GM21390 (cell line): Measurements from ENCODE around the gene SPRY4.
"Not testable (repeated sequence)": the region's sequence is repeated elsewhere in the genome, so short reads cannot be mapped to it uniquely, and the experiment has no call there.

Source experiments
- ATAC-seq: cut with Tn5 transposase; IDR thresholded peaks from one replicate; pipeline ENCODE4 v1.9.1; 2021; ENCODE audit not compliant: unreplicated experiment

Gene SPRY4

DNA sequence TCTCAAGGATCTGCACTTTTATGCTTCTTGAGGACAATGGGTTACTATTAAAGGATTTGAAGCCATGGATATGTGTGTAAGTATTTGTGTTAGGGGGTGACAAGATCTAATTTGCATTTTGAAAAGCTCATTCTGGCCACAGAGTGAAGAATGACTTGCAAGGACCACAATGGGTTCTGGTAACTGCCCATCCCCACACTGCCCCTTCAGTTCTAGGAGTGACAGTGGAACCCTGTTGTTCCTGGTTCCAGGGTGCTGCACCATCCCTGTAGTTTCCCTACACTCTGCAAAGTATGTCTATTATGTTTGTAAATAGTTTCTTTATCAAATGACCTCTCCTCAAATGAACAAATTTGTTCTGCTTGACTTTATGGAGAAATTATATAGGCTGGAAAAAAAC is 9.7 kb upstream of the SPRY4 start:
- no peak for ATAC-seq

DNA sequence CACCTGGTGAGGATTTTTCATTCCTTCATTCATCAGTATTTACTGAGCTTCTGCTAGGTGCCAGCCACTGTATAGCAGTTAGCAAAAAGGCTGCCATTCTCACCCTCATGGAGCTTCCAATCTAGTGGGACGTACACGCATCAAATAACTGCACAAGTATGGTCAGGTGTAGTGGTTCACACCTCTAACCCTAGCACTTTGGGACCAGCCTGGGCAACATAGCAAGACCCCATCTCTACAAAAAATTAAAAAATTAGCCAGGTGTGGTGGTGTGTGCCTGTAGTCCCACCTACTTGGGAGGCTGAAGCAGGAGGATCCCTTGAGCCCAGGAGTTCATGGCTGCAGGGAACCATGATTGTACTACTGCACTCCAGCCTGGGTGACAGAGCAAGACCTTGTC is 8.9 kb upstream of the SPRY4 start:
- not testable (repeated sequence) for ATAC-seq

DNA sequence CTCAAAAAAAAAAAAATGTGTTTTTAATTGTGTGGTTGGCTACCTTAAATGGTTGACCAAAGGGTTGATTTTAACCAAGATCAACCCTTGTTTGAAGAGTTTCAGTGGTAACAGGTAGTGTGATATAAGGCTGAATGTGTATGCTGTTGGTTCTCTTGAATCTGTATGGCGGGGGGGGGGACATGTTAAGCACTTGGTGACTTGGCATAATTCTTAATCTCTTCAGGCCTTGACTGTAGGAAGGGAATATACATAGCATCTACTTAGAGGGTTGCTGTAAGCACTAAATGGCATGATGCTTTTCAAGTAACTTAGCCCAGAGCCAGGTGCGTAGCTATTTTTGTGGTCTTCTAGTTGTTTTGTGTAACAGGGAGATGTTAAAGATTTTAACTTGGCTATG is 5.6 kb upstream of the SPRY4 start:
- ATAC-seq, result no peak

DNA sequence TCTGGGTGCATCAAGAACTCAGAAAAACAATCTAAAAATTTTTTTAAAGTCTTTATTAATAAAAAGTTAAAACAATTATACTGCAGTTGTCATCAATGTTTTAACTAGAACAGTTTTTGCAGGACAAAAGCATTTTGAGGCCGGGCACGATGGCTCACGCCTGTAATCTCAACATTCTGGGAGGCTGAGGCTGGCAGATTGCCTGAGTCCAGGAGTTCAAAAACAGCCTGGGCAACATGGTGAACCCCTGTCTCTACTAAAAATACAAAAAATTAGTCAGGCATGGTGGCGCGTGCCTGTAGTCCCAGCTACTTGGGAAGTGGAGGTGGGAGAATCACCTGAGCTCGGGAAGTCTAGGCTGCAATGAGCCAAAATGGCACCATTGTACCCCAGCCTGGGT is 5.2 kb upstream of the SPRY4 start:
- ATAC-seq, result no peak

DNA sequence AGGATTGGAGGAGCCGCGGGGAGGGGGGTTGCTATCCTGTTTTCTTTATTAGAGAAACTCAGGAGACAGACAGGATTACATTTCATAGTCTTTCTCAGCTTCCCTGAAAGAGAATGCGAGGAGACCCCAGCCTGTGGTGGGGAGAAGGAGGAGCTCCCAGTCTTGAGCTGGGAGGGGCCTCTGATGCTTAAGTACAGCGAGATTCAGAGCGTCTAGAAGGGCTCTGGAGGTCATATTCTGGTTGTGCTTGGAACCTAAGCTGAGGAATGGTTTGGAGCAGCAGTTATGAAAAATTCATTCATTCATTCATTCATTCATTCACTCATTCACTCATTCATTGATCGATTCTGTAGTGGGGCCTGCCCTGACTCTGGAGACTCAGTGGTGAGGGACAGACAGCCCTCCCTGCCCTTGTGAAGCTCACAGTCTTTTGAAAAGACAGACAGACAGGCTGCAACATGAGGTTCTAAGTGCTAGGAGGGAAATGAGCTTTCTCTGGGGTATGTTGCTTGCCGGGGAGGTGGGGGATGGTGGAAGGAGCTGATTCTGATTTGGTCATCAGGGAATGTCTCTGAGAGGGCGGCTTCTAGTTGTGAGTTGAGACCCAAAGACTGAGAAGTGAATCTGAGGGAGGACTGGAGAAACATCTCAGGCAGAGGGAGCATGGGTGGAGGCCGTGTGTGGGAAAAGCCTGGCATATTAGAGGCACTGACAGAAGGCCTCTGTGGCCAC is 2.5 kb upstream of the SPRY4 start:
- no peak for ATAC-seq

DNA sequence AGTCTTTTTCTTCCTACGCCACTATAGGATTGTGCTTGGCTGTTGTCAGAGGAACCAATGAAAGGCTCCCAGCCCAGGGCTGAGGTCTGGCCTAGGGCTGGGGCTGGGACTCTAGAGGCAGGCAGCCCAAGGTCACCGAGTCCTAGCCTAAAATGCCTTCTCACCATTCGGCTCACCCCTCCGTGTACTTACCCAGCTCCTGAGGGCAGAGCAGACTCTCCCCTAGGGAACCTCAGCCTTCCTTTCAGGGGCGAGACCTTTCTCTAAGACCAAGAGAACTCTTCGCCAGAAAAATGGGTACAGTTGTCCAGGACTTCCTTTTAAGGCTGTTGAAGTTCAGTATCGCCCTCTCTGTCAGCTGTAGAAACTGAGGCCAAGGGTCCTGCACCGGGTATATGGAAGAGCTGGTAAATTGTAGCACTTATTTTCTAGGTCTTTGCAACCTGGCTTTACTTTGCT is 1.7 kb upstream of the SPRY4 start:
- no peak for ATAC-seq

DNA sequence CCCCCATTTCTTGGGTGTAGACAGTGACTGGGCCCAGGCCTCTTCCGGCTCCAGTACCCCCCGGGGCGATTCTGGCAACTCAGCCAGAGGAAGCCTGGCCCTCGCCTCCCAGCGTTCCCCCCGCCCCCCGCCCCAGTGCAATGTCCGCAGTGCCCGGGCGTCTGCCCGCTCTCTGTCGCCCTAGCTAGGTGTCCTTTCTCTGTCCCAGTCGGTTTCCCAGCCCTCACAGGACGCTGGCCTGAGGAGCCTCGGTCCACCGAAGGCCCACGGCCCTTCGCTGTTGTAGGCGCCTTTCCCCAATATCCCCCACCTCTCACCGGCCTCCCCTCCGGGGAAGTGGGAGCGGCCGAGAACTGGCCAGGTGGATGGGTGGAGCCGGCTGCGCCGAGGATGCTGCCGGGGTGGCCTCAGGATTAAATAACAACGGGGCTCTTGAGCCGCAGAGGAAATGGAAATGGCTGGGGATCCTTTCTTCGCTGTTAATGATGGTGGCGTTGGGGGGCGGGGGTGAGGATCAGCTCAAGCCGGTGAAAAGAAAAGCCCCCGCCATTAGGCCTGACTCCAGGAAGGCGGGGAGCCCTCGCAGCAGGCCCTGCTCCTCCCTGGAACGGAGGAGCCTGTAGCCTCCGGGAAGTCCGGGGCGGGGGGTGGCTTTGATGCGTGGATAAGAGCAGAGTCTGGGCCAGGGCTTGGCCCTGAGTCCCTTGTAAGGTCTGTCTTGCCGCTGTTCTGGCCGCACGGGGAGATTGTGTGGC is 1.1 kb upstream of the SPRY4 start:
- no peak for ATAC-seq

DNA sequence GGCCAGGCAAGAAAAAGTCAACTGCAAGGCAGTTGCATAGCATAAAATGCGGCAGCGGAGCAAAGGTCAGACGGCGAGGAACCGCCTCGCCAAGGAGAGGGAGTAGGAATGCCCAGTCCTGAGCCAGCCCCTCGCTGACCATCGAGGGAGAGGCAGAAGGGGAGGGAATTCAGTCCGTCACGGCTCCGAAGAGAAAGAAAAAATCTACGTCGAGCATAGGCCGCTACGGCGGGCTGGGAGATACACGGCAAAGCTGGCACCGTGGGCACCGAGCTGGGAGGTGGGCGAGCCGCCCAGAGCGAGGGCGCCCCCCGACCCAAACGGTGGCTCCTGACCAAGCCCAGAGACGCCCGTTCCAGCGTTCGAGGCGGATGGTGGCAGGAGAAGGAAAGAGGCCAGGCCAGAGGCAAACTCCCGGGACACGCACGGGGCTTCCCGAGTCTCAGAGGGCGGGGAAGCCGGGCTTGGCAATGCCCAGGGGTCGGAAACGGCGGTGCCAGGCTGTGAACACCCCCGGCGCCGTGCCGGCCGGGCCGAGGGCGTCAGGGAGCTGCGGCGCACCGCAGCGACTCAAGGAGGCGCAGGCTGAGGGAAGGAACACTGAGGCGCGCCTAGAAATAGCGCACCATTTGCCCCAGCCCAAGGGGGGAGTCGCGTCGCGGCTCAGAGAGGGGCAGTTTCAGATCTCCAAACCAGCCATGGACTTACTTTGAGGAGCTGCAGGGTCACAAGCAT is 518 bp downstream of the SPRY4 start:
- ATAC-seq, result peak; percentile 46

DNA sequence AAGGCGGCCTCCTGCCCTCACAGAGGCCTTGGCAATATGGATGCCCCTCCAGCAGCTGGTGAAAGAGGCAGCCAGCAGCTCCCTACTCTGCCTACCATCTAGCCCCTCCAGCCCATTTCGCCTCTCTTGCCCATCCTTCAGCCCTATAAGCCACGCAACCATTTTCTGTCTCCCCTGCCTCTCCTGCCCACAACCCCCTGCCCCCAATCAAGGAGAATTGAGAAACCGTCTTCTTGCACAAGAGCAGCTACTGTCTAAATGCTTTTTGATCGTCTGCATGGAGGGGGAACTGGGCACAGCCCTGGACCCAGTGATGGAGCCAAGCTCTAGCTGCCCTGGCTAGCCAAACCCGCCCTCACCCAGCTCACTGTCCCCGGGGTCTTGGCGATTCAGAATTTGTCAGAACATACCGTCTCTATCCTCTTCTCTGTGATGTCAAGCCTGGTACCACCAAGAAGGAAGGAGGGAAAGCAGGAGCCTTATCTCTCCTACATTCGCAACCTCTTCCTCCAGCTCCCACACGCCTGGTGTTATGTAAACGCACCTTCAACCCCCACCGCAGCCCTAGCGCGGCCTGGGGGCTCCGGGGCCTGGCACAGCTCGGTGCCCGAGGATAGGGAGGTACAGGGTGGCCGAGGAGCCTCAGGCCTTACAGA is 1.2 kb downstream of the SPRY4 start:
- ATAC-seq, result no peak

DNA sequence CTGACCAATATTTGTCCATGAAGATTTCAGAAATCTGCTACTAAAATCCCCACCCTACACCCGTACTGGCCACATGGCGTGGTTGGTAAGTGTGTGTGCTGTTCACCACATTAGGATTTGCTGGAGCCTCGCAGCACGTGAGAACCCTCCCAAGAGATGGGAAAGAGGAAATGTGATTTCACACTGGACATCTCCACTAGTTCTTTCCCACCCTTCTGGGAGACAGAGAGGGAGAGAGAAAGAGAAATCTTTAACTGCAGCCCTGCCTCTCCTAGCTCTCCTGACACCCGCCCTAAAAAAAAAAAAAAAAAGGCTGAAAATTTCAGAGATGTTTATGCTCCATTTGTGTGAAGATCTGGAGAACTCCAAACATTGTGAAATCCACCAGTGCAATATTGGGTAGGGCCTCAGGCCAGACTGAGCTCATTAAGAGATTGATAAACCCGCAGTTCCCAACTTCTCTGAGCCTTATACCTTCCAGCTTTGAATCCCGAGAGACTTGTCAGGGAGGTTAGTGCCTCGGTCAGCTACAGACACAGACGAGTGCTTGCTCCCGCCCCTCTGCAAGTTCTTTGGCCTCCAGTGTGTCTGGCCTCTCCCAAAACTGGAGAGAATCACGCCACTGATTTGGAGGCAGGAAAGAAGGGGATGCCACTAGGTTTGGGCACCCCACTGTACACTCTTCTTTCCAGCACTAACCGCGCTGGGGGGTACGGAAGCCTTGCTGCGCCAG is 1.9 kb downstream of the SPRY4 start:
- ATAC-seq, result no peak

DNA sequence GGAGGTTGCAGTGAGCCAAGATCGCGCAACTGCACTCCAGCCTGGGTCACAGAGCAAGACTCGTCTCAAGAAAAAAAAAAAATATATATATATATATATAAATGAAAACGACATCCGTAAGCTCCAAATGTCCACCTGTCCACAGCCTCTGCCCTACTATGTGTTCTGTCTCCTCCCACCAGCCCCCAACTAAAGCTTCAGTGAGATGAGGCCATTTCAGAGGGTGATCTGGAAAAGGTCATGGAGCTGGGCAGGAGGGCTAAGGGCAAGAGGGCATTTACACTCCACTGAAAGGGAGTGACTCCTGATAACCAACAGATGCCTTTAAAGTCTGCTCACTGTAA is 2.4 kb downstream of the SPRY4 start:
- ATAC-seq, result no peak

DNA sequence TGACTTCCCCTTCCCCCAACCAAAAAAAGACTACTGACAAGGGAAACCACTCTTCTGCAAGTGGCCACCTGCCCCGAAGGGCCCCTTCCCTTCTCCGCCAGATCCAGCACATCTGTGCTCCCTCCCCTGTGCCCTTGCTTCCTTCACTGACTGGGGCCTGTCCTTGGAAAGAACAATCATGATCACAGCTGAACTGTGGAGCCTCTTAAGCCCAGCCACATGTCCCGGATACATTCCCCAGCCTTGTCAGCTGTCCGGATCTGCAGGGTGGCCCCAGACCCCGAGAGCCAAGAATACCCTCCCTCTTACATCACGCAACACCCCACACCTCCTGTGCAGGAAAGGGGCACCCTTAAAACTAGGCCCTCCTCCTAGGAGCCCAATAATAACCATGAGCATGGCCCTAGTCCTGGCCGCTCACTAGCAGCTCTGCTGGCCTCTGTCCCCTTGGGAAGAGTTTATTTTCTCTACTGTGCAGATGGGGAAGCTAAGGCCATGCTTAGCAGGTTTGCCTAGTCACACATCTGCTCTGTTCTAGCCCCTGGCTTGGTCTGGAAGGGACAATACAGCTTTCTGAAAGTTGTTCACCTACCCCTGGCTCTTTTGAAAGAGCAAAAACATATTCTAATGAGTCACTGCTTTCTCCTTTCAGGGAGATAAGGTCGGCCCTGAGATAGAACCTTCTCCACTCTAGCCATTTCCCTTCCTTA is 3.8 kb downstream of the SPRY4 start:
- ATAC-seq, result no peak

DNA sequence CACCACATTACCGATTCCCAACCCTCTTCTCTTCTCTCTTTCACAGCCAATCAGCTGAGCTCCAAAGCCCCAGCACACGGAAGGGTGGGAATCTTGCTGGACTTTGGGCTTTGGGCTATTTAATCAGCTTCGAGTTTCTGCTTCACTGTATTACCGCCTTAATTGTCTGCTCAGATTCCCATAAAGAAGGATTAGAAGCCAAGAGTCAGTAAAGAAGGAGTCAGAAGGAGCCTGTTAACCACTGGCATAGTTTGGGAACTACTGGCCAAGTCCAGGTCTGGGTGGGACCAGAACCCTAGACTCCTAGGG is 4.4 kb downstream of the SPRY4 start:
- ATAC-seq, result no peak

DNA sequence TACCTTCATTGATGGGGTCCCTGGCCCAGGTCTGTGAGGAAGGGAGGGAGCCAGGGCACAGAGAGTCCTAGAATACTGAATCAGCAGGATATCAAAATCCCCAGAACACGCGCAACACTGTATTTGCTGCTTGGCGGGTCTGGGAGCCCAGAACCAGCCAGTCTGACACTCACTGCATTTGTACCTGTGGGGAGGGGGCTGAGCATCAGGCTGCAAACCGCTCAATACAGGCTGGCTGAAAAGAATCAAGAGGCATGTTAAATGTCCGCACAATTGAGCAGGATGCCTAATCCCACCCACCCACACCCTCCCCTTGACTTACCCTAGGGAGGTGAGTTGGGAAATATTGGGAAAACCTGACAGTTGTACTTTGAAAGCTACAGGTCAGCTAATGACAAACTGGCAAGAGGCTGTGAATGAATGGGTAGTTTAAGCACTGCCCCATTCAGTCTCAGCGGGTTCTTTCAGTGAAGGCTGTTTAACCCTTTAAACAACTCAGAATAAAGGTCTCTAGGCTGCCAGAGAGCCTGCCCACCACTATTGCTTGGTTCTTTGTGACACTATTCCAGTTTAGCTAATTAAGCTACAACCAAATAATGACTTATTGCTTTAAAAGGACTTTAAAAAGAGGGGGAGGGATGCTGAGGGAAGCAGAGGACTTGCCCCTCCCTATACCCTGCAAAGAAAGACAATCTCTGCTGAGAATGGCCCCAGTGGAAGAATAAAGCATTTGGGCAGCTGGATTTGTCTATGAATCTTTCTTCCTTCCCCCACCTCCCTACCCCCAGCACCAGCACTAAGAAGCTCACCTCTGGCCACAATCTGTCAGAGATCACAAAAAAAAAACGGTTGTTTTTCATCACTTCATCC is 5.0 kb downstream of the SPRY4 start:
- no peak for ATAC-seq

DNA sequence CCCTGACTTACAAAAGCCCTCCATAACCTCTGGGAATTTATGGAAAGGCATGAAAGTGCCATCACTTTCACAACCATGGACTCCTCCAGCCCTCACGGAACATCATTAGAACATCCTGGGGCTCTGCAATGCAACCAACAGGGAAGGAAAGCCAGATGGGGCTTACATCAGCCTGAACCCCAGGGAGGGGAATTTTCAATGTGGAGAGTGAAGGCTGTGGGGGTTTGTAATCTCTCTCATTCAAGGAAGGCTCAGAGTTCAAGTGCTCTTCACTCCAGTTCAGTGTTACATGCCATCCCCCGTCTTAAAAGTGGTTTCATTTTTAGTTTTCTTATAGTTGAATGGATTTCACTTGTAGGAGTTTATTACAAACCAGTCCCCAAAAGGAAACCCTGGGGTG is 5.7 kb downstream of the SPRY4 start:
- ATAC-seq, result no peak

DNA sequence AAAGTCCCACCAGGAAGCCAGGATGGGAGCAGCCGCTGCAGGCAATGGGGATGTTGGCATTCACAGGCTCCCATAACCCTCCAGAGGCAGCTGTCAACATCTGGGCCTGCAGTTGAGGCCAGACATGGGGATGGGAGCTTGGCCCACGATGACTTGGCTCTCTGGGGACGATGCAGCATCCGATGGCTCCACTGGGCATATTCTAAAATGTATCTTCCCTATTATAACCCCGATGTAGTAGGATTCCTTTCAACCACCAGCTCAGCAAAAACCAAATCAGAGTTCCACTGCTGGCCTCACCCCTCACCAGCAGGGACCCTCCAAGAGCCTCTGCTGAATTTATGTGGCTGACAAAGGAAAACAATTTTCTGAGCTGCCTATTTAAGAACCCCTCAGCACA is 7.1 kb downstream of the SPRY4 start:
- no peak for ATAC-seq

DNA sequence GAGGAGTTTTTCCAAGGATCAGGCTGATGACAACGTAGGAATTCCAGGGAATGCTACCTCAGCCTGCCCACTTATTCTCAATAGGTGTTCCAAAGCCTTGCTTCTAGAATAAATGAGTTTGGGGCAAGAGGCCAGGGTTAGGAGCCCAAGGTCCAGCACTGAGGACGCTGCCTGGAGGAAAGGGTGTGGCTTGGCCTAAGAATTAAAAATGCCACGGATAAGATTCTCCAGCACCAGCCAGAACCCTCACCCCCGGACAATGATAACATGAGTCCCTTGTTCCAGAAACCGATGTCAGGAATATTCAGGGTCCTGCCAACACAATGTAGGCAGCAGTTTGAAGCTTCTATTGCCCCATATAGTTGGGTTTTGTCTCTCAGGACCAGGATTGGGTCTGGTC is 7.6 kb downstream of the SPRY4 start:
- ATAC-seq, result no peak

DNA sequence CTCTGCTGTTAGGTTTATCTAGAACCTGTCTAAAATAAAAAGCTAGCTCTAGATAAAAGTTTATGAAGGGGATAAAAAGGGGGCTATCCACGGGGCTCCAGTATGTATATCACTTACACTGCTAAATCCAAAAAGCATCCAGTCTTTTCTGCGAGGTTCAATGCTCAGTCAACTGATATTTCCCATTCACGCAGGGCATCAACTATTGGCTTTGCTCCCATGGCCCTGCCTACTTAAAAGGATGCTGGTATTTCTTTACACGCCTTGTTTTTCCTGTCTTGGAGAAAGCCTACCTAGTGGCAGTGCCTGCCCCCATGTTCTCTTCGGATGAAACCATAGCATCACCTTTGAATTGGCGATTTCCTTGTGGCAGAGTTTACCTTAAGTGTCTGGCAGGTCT is 8.1 kb downstream of the SPRY4 start:
- ATAC-seq, result no peak

DNA sequence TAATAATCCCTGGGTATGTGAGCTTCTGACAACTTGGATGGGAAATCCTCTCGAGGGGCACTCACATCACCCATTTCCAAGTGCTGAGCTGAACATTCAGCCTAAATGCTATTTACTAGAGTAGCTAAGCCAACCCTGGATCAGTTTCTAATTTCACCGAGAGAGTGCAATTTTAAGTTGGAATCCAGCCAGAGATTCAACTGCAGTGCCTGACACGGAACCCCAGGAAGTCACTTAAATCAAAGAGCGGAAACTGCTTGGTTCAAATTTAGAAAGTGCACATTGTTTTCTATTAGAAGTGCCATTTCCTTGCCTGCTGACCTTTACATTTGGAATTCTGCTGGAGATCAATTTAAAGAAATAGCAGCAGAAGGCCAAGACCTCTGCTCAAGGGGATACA is 8.8 kb downstream of the SPRY4 start:
- peak; percentile 47 for ATAC-seq
